Endothelial cell of umbilical vein (primary cell): ENCODE data around the gene DNAH3.

Experiments used
- EZH2 ChIP-seq: IDR thresholded peaks from 2 replicates; pipeline ENCODE4 v1.6.1; 2012; ENCODE audit warnings: borderline replicate concordance, low read depth, mild to moderate bottlenecking, moderate library complexity, low read length, inconsistent platforms; ENCODE audit not compliant: severe bottlenecking
- FOS ChIP-seq: IDR thresholded peaks from 2 replicates; pipeline ENCODE4 v1.6.1; 2011; ENCODE audit warnings: mild to moderate bottlenecking, low read length, moderate library complexity, borderline replicate concordance; ENCODE audit not compliant: insufficient read depth
- JUN ChIP-seq: IDR thresholded peaks from 2 replicates; pipeline ENCODE4 v1.6.1; 2011; ENCODE audit warnings: borderline replicate concordance, low read depth; ENCODE audit not compliant: insufficient read length, insufficient read depth
- POLR2A ChIP-seq: IDR thresholded peaks from 2 replicates; pipeline ENCODE4 v1.6.1; 2012; ENCODE audit warnings: low read depth, mild to moderate bottlenecking, control low read depth, low read length
- POLR2AphosphoS5 ChIP-seq: IDR thresholded peaks from 2 replicates; pipeline ENCODE4 v1.6.1; 2012; ENCODE audit warnings: low read depth, mild to moderate bottlenecking, control low read depth, low read length, moderate library complexity; ENCODE audit not compliant: insufficient read depth
- TF ChIP-seq, protein P1 (sequence below), 2 donors: IDR thresholded peaks; 1 replicate in 1 of 2; 2 replicates in 1 of 2; pipeline ENCODE4 v1.5.1; 2011; ENCODE audit warnings: low read length in 2 of 2, mild to moderate bottlenecking in 2 of 2, moderate library complexity in 2 of 2, control low read depth in 1 of 2, inconsistent platforms in 1 of 2, low read depth in 1 of 2; ENCODE audit not compliant: insufficient read depth in 1 of 2; ENCODE audit errors: extremely low read depth in 1 of 2

DNA sequence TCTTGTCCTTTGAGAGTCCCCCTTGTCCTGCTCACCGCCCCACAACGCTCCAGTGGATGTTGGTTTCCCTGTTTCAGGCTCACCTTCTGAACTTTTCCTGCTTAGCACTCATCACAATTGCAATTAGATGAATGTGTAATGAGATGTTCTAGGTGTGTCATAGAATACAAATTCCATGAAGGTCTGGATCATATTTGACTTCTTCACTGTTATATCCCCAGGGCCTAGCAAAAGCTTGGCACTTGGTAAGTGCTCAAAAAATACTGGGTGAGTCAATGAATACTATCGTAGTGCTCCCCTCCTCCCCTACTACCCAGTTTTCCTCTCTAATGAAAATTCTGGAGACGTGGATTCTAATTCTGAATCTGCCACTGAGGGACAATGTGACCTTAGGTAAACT, 33.1 kb downstream of the DNAH3 start:
- no peak for TF ChIP-seq POLR2AphosphoS5
- no peak for TF ChIP-seq POLR2A
- TF ChIP-seq, protein P1, sequence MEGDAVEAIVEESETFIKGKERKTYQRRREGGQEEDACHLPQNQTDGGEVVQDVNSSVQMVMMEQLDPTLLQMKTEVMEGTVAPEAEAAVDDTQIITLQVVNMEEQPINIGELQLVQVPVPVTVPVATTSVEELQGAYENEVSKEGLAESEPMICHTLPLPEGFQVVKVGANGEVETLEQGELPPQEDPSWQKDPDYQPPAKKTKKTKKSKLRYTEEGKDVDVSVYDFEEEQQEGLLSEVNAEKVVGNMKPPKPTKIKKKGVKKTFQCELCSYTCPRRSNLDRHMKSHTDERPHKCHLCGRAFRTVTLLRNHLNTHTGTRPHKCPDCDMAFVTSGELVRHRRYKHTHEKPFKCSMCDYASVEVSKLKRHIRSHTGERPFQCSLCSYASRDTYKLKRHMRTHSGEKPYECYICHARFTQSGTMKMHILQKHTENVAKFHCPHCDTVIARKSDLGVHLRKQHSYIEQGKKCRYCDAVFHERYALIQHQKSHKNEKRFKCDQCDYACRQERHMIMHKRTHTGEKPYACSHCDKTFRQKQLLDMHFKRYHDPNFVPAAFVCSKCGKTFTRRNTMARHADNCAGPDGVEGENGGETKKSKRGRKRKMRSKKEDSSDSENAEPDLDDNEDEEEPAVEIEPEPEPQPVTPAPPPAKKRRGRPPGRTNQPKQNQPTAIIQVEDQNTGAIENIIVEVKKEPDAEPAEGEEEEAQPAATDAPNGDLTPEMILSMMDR (IDR thresholded peaks at IDR 0.05; ENCODE audit: extremely low read depth in 1 of 2, insufficient read depth in 1 of 2, low read depth in 1 of 2, low read length in 2 of 2), result no peak
- no peak for TF ChIP-seq EZH2
- no peak for TF ChIP-seq FOS
- TF ChIP-seq JUN, result no peak
